K562 (cell line): ENCODE results near the gene TMEM267. TPM values are rescaled to one million over a fixed set of nuclear protein-coding genes. Genes with fewer than 3 reads are reported as not detected.

Experiments
- CBX3 ChIP-seq, 2 experiments: IDR thresholded peaks; 1 replicate in 1 of 2; 2 replicates in 1 of 2; pipeline ENCODE4 v1.6.1; 2012; ENCODE audit warnings: inconsistent platforms in 2 of 2, low read length in 2 of 2, borderline replicate concordance in 1 of 2, control low read depth in 1 of 2
- CCNT2 ChIP-seq: IDR thresholded peaks from 2 replicates; pipeline ENCODE4 v1.6.1; 2011; ENCODE audit warnings: borderline replicate concordance, low read depth, mild to moderate bottlenecking, moderate library complexity, mixed read lengths, low read length; ENCODE audit not compliant: insufficient read length; ENCODE audit errors: extremely low read depth
- CHD4 ChIP-seq: fragments of 200-600 bp; sonication (generic); IDR thresholded peaks from 3 replicates; pipeline ENCODE4 v1.6.1; 2012; ENCODE audit warnings: low read depth, mild to moderate bottlenecking, mixed read lengths, low read length, inconsistent platforms; ENCODE audit not compliant: insufficient read depth, insufficient replicate concordance, poor library complexity, severe bottlenecking
- FOXA1 ChIP-seq: fragments of 450-650 bp; IDR thresholded peaks from 2 replicates; pipeline ENCODE4 v1.6.1; 2016; ENCODE audit warnings: mild to moderate bottlenecking, borderline replicate concordance
- FOXK1 ChIP-seq: sonication (generic); formaldehyde crosslinking; IDR thresholded peaks from 2 replicates; pipeline ENCODE4 v1.8.0; 2022; ENCODE audit warnings: missing genetic modification reagents, mild to moderate bottlenecking, borderline replicate concordance
- HOXB6 ChIP-seq: fragments of 250-450 bp; sonication (Bioruptor Pico); IDR thresholded peaks from 2 replicates; pipeline ENCODE4 v1.5.1; 2022; ENCODE audit warnings: mild to moderate bottlenecking, borderline replicate concordance
- KAT2B ChIP-seq: IDR thresholded peaks from one replicate; pipeline ENCODE4 v1.6.1; 2012; ENCODE audit warnings: low read depth, mild to moderate bottlenecking, control low read depth, inconsistent platforms, low read length, moderate library complexity
- KLF10 ChIP-seq: fragments of 250-450 bp; sonication (Bioruptor Pico); IDR thresholded peaks from 2 replicates; pipeline ENCODE4 v1.6.1; 2021; ENCODE audit warnings: matching md5 sums
- MEF2D ChIP-seq: conservative IDR thresholded peaks from 2 replicates; pipeline ENCODE4 v1.6.1; 2016; ENCODE audit warnings: low read depth, missing genetic modification characterization, missing compliant biosample characterization
- NBN ChIP-seq: fragments of 450-650 bp; IDR thresholded peaks from 2 replicates; pipeline ENCODE4 v1.6.1; 2016; ENCODE audit warnings: low read depth, mild to moderate bottlenecking
- SRSF9 ChIP-seq: fragments of 200-400 bp; formaldehyde crosslinking; IDR thresholded peaks from 2 replicates; pipeline ENCODE4 v1.6.1; 2017; ENCODE audit warnings: low read depth, low read length, borderline replicate concordance
- STAT5B ChIP-seq: fragments of 250-450 bp; sonication (Bioruptor Pico); IDR thresholded peaks from 2 replicates; pipeline ENCODE4 v1.8.0; 2021; ENCODE audit warnings: mild to moderate bottlenecking, inconsistent platforms
- TAF9B ChIP-seq: fragments of 450-650 bp; IDR thresholded peaks from 2 replicates; pipeline ENCODE4 v1.6.1; 2018; ENCODE audit warnings: mild to moderate bottlenecking; ENCODE audit not compliant: partially characterized antibody
- ZFX ChIP-seq: sonication (generic); formaldehyde crosslinking; IDR thresholded peaks from 2 replicates; pipeline ENCODE4 v1.8.0; 2022; ENCODE audit warnings: mild to moderate bottlenecking, missing genetic modification reagents, moderate library complexity
- ZMIZ1 ChIP-seq, 2 experiments: fragments of 150-350 bp in 1 of 2; IDR thresholded peaks; 2 replicates each; pipeline ENCODE4 v1.6.1; 2012 to 2016; ENCODE audit warnings: low read depth in 2 of 2, low read length in 2 of 2, mild to moderate bottlenecking in 1 of 2, moderate library complexity in 1 of 2
- ZNF175 ChIP-seq: fragments of 200-800 bp; sonication (Bioruptor generic); IDR thresholded peaks from 2 replicates; pipeline ENCODE4 v1.6.1; 2016; ENCODE audit warnings: low read depth, mild to moderate bottlenecking, missing genetic modification characterization, missing compliant biosample characterization
- ZNF518B ChIP-seq: fragments of 250-450 bp; sonication (Bioruptor Pico); IDR thresholded peaks from 2 replicates; pipeline ENCODE4 v1.5.0; 2021; ENCODE audit warnings: mild to moderate bottlenecking, moderate library complexity
- ZNF561 ChIP-seq: fragments of 450-650 bp; formaldehyde crosslinking; conservative IDR thresholded peaks from 2 replicates; pipeline ENCODE4 v1.4.0; 2020; ENCODE audit warnings: mild to moderate bottlenecking, moderate library complexity
- polyA plus RNA-seq, 8 experiments: library from polyadenylated mRNA; depleted of rRNA in 4 of 8; stranded (reverse) in 5 of 8; unstranded in 3 of 8; fragments of >200 nt; fragmentation: Nextera tagmentation in 2 of 8; fragmentation: Illumina TruSeq in 1 of 8; extraction: Ambion mirVana in 2 of 8; extraction: Trizol in 1 of 8; gene quantifications; 2 replicates each; pipeline versions ENCODE4 v1.2.1 to v1.2.3, GENCODE V29; 2011 to 2014; ENCODE audit warnings: inconsistent platforms in 1 of 8, missing spikeins in 1 of 8
- total RNA-seq, 7 experiments: library from RNA; depleted of rRNA in 6 of 7; stranded (reverse); fragments of >200 nt in 6 of 7; fragmentation: Illumina TruSeq in 2 of 7; extraction: Trizol in 2 of 7; gene quantifications; 2 replicates each; pipeline versions ENCODE4 v1.2.1 to v1.2.3, GENCODE V29; 2011 to 2021; ENCODE audit warnings: low replicate concordance in 1 of 7
- TF ChIP-seq, protein P1 (sequence below): sonication (generic); formaldehyde crosslinking; IDR thresholded peaks from 2 replicates; pipeline ENCODE4 v1.8.1; 2023; ENCODE audit warnings: mild to moderate bottlenecking, missing genetic modification reagents

Gene TMEM267
- total and polyA plus RNA-seq, 9 of the 15 experiments (the other 6 are each of a cell fraction or from before 2014, with no cell fraction given) = 8.1 to 61.1 (median 17.8) TPM

- TF ChIP-seq ZNF518B (CRISPR knock-in tag) (no peak), KAT2B (no peak), ZFX (CRISPR knock-in tag) (no peak), CCNT2 (peak; percentile 25), CBX3 (IDR thresholded peaks at IDR 0.05; ENCODE audit: borderline replicate concordance in 1 of 2, low read length in 2 of 2) (peak in 1 of 2 experiments; percentile 55; a peak in 1 of 3 replicates), HOXB6 (CRISPR knock-in tag) (no peak), STAT5B (CRISPR knock-in tag) (no peak), ZNF175 (CRISPR knock-in tag) (no peak), FOXA1 (no peak), KLF10 (CRISPR knock-in tag) (no peak), TAF9B (no peak), CHD4 (no peak), ZMIZ1 (IDR thresholded peaks at IDR 0.05; ENCODE audit: low read depth in 2 of 2, low read length in 2 of 2) (peak in 1 of 2 experiments; percentile 84; a peak in 2 of 4 replicates), MEF2D (no peak), NBN (no peak), SRSF9 (no peak), ZNF561 (CRISPR knock-in tag) (no peak), FOXK1 (no peak)
- TF ChIP-seq, protein P1, sequence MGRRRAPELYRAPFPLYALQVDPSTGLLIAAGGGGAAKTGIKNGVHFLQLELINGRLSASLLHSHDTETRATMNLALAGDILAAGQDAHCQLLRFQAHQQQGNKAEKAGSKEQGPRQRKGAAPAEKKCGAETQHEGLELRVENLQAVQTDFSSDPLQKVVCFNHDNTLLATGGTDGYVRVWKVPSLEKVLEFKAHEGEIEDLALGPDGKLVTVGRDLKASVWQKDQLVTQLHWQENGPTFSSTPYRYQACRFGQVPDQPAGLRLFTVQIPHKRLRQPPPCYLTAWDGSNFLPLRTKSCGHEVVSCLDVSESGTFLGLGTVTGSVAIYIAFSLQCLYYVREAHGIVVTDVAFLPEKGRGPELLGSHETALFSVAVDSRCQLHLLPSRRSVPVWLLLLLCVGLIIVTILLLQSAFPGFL (CRISPR knock-in tag) = no peak
These were observed 67.5 kb downstream of the TMEM267 start (continued) for GRCh38 chr5:43415935-43416802.
